NCI-H460 (cell line): ENCODE results near the gene KCNQ2. TPM values are rescaled to one million over a fixed set of nuclear protein-coding genes. Genes with fewer than 3 reads are reported as not detected.
A peak's percentile ranks its signal among the peaks of the same experiment; 100 is the strongest.

Source experiments
- DNase-seq: peaks from one replicate; pipeline ENCODE4 v3.0.0-alpha.2; 2016; ENCODE audit warnings: low read depth; ENCODE audit errors: extremely low read depth
- total RNA-seq: library from RNA; depleted of rRNA; stranded (reverse); fragments of >200 nt; shearing (Covaris generic); gene quantifications from 2 replicates; pipeline ENCODE4 v1.2.3, GENCODE V29; 2014

KCNQ2 gene
- total RNA-seq, 1 experiment from 2014 or later: 0.17 TPM

- DNase-seq: no peak
These were observed 31.0 kb downstream of the KCNQ2 start for GRCh38 chr20:63441136-63442099.

- no peak for DNase-seq
These were observed 32.0 kb downstream of the KCNQ2 start for GRCh38 chr20:63440366-63440955.

- no peak for DNase-seq
These were observed 32.6 kb downstream of the KCNQ2 start for GRCh38 chr20:63439866-63440265.

- DNase-seq: no peak
These were observed 34.3 kb downstream of the KCNQ2 start for GRCh38 chr20:63438121-63438520.

GRCh38 chr20:63435552-63435951 lies 36.9 kb downstream of the KCNQ2 start:
- DNase-seq: no peak

- DNase-seq: peak; percentile 68
These were observed 37.7 kb downstream of the KCNQ2 start for GRCh38 chr20:63434599-63435378.

GRCh38 chr20:63433756-63434531 lies 38.5 kb downstream of the KCNQ2 start:
- no peak for DNase-seq

GRCh38 chr20:63433351-63433750 lies 39.1 kb downstream of the KCNQ2 start:
- DNase-seq: no peak

GRCh38 chr20:63432577-63433325 lies 39.7 kb downstream of the KCNQ2 start:
- DNase-seq: no peak

- no peak for DNase-seq
These were observed 40.5 kb downstream of the KCNQ2 start for GRCh38 chr20:63431944-63432343.

- no peak for DNase-seq
These were observed 41.6 kb downstream of the KCNQ2 start for GRCh38 chr20:63430891-63431290.

- DNase-seq: no peak
These were observed 42.5 kb downstream of the KCNQ2 start for GRCh38 chr20:63429992-63430391.

- no peak for DNase-seq
These were observed 43.4 kb downstream of the KCNQ2 start for GRCh38 chr20:63428906-63429575.

GRCh38 chr20:63427724-63428330 lies 44.6 kb downstream of the KCNQ2 start:
- DNase-seq: no peak

GRCh38 chr20:63427206-63427605 lies 45.2 kb downstream of the KCNQ2 start:
- DNase-seq: no peak

GRCh38 chr20:63425846-63426485 lies 46.5 kb downstream of the KCNQ2 start:
- DNase-seq: no peak

- no peak for DNase-seq
These were observed 47.8 kb downstream of the KCNQ2 start for GRCh38 chr20:63424613-63425012.

GRCh38 chr20:63423751-63424150 lies 48.7 kb downstream of the KCNQ2 start:
- DNase-seq: no peak
